NCI-H1417 (cell line): Measurements from ENCODE around the gene COL6A2.

Experiments
- DNase-seq, 3 experiments: peaks; one replicate each; lab custom pipeline; 2025; lab: John Stamatoyannopoulos, UW

The COL6A2 gene

DNA sequence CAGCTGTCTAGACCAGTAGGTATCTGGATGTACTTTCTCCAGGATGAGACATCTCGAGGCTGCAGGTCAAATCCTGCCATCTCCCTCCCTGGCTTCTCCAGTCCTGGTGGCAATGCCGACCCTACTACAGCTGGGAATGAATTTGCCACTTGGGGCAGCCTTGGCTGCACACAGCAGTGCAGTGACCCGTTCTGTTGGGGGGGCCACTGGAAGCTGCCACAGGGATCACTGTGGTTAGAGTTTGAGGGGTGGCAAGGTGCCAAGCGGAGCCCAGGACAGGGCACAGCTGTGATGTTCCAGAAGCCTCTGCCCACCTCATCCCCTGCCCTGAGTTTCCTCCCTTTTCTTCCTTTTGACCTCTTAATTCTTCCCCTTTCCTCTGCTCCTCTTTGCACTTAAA, 17.1 kb downstream of the COL6A2 start:
- no peak for DNase-seq

DNA sequence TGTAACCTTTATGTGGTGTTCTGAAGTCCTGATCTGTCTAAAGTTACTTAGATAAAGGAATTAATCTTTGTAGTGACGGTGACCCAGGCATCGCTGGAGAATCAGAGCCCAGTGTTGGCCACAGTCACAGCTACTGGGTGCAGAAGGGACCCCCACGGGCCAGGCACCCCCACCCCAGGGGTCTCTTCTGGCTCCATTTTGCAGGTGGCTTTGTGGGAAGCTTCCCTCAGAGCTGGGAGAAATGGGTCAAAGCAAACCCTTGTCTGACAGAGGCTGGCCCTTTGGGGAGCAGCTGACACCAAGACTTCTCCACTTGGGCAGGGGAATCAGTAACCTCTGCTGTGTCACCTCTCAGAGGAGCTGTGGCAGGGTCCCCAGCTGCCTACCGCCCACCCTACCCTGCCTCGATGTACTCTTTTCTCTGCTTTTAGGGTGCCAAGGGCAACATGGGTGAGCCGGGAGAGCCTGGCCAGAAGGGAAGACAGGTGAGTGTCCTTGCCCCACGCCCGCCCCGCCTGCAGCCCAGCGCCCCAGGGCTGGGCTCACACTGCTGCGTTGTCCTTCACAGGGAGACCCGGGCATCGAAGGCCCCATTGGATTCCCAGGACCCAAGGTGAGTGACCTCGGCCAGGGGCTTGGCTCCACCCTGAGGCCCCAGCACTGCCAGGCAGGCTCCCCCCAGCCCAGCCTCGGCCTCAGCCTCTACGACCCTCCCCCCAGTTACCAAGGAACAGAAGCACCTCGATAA, 17.7 kb downstream of the COL6A2 start:
- DNase-seq, result no peak

DNA sequence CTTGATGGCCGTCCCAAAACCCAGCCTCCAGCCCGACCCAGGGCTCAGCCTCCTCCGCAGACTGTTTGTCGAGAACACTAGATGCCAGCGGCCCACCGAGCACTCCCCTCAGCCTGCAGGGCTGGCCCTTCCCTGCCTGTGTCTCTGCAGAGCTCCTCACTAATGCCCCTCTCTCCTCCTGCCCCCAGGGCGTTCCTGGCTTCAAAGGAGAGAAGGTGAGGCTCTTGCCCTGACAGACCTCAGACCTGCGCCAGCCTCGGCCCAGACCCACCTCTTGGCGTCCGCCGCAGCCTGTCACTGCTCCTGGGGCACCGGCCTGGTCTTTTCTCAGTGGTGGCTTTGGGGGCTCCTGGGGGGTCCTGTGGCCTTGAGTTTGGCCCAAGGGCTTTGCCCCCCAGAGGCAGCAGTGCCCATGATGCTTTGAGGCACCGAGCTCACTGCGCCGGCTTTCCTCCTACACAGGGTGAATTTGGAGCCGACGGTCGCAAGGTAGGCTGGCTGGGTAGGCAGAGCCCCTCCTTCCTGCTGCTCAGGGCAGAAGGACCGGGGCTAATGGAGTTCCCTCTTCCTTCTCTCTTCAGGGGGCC, 18.4 kb downstream of the COL6A2 start:
- DNase-seq, result no peak

DNA sequence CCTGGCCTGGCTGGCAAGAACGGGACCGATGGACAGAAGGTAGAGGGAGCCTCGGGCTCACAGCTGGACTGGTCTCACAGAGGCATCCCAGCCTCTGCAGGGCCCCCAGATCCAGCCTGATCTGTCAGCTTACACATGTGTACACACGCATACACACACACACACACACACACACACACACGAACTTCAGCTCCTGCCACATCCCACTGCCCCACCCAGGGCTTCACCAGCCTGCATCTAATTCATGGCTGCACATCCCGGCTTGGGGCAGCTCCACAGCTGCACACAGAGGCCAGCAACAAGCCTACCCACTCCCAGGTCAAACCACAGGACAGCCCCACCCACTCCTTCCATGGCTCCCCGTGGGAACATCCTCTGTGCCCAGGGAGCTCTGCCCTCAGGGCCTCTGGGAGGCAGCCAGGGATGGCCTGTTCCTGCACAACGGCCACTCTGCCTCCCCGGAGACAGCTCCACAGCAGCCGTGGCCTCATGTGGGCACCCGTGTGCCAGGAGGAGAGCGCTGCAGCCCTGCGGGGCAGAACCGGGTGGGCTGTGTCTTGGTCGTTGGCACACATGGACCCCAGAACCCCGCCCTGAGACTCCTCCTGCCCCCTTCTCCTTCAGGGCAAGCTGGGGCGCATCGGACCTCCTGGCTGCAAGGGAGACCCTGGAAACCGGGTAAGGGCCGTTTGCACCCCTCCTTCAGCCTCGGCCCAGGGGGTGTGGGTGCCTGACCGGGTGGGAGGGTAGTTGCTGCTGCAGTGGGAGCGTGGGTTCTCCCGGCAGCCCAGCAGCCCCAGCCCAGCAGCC, 19.1 kb downstream of the COL6A2 start:
- DNase-seq, result no peak

DNA sequence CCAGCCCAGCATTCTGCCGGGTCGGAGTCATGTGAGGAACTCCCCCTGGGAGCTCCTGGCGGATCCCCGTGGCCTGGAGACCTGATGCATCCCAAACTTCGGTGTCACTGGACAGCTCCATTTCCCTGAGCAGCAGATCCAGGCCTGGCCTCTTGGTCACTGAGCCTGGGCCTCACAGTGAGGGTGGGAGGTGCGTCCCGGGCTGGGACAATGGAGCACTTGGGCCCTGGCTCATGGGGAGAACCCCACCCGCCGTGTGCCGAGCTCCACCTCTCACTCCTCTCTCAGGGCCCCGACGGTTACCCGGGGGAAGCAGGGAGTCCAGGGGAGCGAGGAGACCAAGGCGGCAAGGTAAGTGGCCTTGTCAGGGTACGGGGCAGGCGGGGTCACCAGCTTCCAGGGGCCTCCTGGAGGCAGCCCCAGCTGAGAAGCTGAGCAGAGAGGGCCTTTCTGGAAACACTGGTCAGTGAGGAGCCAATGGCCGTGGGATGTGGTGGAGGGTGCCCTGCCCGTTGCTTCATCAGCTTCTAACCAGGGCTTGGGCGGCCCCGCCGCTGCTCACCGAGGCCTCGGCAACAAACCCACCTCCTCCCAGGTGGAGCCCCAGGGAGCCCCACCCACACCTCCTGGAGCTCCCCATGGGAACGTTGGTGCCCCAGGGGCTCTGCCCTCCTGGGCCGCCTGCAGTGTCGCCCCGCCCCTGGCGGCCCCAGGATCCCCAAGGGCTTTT, 19.8 kb downstream of the COL6A2 start:
- no peak for DNase-seq

DNA sequence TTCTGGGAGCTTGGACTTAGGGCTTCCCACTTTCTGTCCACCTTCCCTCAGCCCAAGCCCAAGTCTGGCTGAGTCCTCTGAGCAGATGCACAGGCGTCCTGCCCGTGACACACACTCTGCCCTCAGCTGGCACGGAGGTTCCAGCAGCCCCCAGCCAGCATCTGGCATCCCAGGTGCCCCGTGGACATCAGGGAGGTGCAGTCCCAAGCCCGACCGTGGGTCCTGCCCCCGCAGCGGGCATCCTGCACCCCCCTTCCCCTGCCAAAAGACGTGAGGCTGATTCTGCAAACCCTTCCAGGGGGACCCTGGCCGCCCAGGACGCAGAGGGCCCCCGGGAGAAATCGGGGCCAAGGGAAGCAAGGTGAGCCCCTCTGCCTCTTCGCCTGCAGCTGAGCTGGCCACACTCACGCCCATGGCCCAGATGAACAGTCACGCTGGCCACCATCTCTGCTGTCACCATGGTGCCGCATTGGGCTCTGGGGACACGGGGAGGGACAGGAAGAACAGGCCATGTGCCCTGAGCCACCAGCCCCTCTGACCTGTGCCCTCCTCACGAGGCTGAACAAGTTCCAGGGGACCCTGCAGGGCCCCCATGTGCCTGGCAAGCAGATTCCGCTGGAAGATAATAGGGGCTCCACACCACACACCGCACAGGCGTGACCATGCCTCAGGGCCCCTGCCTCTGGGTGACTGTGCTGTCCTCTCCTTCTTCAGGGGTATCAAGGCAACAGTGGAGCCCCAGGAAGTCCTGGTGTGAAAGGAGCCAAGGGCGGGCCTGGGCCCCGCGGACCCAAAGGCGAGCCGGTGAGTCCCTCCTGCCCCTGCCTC, 20.6 kb downstream of the COL6A2 start:
- no peak for DNase-seq

DNA sequence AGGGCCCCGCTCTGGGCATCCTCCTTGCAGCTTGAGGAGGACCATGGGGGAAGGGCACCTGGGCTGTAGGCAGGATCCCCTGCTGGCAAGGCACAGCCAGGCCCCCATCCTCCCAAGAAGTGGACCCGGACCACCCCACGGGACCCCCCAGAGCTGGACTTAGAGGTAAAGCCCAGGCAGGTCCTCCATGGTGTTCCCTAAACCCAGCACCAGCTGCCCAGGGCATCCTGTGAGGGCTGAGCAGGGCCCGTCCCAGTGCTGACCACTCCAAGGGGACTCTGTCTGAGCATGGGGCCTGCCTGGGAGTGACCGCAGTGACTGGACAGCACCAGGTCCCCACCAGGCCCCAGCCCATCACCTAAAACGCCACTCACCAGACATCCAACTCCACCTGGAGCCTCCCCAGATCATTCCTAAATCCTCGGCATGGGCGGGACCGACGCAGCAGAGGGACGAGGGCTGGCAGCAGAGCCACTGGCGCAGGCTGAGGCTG, 21.3 kb downstream of the COL6A2 start:
- DNase-seq, result no peak

DNA sequence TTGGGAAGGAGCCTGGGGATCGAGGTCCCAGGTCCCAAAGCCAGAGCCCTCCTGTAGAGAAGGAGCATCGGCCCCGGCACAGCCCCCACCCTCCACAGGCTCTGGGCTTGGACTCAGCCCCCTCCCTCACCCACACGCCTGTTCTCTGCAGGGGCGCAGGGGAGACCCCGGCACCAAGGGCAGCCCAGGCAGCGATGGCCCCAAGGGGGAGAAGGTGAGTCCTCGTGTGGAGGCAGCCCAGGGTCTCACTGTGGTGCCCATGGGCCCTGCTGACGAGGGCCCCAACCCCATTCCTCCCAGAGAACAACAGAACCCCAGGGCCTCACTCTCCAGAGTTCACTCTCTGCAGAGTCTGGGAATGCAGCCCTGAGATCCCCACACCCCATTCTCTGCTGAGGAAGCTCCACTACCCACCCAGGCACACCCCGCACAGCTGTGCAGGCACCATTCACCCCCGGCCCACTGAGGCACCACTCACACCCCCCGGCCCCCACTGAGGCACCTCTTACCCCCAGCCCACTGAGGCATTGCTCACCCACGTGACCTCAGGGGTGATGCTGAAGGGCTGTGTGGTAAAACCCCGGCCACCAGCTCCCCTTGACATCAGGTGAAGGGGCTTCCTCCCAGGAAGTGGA, 21.8 kb downstream of the COL6A2 start:
- no peak for DNase-seq

DNA sequence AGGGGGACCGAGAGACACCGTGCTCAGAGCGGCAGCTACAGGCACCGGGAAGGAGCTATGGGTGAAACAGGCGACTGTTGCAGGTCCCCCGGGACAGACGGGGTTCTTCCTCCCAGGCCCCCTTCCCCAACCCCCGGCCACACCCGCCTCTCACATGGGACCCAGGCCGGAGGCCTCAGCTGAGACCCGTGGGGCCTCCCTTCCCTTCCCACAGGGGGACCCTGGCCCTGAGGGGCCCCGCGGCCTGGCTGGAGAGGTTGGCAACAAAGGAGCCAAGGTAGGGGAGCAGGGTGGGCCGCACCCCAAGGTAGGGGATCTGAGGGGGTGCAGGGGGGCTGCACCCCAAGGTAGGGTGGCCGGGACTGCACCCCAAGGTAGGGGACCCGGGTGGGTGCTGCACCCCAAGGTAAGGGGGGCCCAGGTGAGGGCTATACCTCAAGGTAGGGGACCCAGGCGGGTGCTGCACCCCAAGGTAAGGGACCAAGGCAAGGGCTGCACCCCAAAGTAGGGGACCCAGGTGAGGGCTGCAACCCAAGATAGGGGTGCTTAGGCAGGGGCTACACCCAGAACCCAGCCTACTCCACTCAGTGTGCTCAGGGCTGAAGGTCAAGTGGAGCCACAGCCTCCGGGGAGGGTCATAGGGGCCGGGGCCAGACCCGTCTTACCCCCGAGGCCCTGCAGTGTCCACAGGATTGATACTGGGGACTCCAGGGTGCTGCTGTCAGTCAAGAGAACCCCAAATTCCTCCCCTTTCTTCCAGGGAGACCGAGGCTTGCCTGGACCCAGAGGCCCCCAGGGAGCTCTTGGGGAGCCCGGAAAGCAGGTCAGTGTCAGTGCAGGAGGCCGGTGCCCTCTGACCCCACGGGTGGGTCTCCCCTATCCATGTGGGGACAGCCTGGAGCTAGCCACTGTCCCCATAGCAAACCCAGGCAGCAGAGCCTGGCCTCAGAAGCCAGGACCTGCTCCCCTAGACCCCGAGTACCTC, 22.7 kb downstream of the COL6A2 start:
- DNase-seq, result no peak

DNA sequence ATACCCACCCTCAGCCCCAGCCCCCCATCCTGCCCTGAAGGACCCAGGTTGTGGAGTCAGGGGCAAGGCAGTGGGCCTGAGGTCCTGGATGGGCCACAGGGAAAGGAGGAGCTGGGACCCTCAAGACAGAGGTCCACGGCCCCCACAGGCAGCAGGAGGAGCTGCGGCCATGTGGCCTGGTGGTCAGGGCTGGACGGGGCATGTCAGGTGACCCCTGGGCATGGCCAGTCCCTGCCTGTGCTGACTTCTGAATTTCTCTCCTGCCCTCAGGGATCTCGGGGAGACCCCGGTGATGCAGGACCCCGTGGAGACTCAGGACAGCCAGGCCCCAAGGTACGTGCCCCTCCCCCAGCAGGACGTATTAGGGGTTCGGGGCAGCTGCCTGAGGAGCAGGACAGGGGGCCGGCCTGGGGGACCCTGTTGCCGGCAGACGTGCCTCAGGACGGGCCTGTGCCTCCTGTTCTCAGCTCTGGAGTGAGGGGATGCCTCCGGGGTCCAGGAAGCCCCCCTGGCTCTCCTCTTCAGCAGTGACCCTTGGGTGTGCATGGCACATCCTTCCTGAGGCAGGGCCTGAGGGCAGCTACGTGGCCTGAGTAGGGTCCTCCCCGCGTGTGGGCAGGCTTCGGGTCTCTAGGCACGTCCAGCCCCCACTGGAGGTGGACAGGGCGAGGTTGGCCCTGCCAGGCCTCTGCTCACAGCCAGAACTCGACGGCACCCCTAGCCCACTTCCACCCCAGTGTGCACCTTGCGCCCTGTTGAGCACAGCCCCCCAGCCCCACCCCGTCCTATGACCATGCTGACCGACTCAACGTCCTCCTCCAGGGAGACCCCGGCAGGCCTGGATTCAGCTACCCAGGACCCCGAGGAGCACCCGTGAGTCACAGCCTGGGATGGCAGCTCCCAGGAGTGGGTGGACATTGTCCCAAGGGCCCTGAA, 23.6 kb downstream of the COL6A2 start:
- no peak for DNase-seq

DNA sequence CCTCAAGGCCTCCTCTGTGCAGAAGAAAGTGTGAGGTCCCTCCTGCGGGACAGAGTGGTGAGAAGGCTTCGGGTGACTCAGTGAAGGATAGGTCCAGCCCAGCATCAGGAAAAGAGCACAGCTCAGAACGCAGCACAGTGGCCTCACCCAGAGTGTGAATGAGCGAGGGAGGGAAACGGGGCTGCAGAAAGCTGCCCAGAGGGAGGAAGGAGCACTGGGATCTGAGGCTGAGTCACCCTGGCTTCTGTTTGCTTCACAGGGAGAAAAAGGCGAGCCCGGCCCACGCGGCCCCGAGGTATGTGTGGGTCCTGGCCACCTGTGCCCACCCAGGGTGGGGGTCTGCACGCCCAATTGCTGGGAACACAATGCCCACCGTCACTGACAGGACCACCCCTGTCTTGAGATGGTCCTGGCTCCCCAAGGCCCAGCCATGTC, 24.3 kb downstream of the COL6A2 start:
- no peak for DNase-seq

DNA sequence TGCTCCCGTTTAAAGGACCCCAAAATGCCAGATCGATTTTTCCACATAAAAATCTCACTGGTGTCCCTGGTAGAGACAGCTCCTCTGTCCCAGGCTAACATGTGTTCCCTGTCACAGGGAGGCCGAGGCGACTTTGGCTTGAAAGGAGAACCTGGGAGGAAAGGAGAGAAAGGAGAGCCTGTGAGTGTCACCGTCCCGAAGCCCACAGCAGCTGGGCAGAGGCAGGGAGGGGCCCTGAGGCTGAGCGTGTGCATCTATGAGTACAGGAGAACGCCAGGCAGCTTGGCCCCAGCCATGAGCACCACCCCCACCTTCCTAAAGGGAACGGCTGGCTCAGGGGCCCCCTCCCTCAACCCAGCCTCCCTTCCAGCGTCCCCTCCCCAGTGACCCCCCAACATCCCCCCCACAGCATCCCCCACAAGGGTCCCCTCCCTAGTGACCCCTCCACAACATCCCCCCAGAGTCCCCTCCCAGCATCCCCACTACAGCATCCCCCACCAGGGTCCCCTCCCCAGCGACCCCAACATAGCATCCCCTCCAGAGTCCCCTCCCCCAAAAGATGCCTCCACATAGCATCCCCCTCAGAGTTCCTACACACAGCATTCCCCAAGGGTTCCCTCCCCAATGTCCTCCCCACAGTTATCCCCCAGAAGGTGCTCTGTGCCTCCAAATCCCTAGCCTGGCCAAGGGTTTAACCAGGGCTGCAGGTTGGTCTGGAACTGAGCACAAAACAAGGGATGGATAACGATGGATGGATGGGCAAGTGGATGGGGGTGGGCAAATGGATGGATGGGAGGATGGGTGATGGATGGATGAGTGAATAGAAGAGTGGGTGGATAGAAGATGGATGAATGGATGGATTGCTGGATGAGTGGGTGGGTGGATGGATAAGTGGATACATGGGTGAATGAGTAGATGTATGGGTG, 25.1 kb downstream of the COL6A2 start:
- no peak for DNase-seq

DNA sequence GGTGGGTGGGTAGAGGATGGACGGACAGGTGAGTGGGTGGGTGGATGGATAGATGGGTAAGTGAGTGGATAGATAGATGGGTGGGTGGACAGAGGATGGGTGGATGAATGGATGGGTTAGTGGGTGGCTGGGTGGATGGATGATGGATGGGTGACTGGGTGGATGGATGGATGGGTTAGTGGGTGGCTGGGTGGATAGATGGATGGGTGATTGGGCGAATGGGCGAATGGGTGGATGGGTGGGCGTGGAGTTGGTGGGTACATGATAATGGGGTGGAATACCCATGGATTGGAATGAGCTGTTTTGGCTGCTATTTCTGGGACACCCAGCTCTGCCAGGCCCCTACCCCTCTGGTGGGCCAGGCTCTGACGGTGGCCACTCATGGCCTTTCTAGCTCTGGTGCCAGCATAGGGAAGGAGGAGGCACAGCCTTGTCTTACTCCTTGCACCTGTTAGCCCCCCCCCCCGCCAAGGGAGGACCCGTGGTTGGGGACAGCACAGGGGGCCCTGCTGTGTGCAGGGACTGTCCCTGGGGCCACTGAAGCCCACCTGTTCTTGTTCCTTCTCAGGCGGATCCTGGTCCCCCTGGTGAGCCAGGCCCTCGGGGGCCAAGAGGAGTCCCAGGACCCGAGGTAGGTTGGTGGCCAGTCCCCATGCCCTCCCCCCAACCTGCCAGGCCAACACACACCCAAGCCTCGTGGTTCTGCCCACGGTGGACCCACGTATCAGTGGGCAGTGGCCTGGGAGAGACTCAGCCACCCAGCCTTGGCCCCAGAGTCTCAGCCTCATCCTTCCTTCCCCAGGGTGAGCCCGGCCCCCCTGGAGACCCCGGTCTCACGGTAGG, 26.4 kb downstream of the COL6A2 start:
- no peak for DNase-seq

DNA sequence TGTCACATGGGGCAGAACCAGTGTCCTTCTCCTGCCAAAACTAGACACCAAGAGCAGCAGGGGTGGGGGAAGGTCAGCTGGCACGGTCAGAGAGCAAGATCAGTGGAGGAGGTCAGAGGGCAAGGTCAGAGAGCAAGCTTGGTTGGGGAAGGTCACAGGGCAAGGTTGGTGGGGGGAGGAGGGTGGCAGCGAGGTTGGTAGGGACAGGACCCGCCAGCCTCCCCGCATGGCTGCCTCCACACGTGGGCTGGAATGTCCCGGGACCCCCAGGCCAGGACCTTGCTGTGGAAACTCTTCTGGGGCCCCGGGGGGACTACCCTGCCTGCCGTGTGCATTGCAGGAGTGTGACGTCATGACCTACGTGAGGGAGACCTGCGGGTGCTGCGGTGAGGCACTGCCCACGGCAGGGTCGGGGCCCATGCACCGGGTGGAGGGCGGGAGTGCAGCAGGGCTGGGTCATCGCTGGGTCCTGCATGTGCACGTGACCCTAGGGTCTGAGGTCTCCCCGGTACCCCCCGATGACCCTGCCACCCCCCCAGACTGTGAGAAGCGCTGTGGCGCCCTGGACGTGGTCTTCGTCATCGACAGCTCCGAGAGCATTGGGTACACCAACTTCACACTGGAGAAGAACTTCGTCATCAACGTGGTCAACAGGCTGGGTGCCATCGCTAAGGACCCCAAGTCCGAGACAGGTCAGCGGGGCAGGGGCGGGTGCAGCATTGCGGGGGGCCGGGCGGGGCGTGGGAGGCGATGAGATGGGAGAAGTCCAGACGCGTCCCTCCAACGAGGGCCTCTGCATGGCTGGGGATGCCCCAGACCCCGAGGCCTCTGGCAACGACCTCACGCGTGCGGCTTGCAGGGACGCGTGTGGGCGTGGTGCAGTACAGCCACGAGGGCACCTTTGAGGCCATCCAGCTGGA, 27.3 kb downstream of the COL6A2 start:
- no peak for DNase-seq

DNA sequence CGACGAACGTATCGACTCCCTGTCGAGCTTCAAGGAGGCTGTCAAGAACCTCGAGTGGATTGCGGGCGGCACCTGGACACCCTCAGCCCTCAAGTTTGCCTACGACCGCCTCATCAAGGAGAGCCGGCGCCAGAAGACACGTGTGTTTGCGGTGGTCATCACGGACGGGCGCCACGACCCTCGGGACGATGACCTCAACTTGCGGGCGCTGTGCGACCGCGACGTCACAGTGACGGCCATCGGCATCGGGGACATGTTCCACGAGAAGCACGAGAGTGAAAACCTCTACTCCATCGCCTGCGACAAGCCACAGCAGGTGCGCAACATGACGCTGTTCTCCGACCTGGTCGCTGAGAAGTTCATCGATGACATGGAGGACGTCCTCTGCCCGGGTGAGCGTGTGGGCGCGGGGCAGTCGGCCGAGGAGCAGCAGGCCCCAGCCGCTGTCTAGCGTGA, 28.0 kb downstream of the COL6A2 start:
- no peak for DNase-seq
